H1 (cell line): ENCODE measurements around the gene BNC2. TPM values are rescaled to one million over a fixed set of nuclear protein-coding genes. Genes with fewer than 3 reads are reported as not detected.

Experiments
- CTCF ChIA-PET: fragments of 300-600 bp; sonication (Branson Sonifier 250); formaldehyde crosslinking; loops from one replicate; lab custom pipeline; 2021; ENCODE audit not compliant: partially characterized antibody; lab: Charles Lee
- POLR2A ChIA-PET: fragments of 300-600 bp; sonication (Branson Sonifier 250); formaldehyde crosslinking; loops from one replicate; lab custom pipeline; 2021; ENCODE audit warnings: inconsistent platforms; ENCODE audit not compliant: partially characterized antibody; lab: Charles Lee
- DNase-seq, 2 experiments: peaks; one replicate each; pipeline versions ENCODE4 v3.0.0 to v3.0.0-alpha.2; 2010 to 2022; ENCODE audit warnings: low spot score in 2 of 2, low read depth in 1 of 2, mixed read lengths in 1 of 2
- FAIRE-seq: peaks from 2 replicates; lab custom pipeline; 2011; peaks lifted over from hg19 to GRCh38; lab: Jason Lieb, UNC
- H2AFZ ChIP-seq: 2 replicates; pipeline ENCODE4 v1.8.1; 2012; ENCODE audit warnings: low read length, inconsistent platforms
- H2AK5ac ChIP-seq: 2 replicates; pipeline ENCODE4 v1.6.1; 2013; ENCODE audit warnings: low read depth, low read length
- H2BK120ac ChIP-seq: replicated peaks from 2 replicates; pipeline ENCODE3; 2013; ENCODE audit warnings: low read depth, low read length, inconsistent platforms
- H2BK12ac ChIP-seq: 2 replicates; pipeline ENCODE4 v1.6.1; 2013; ENCODE audit warnings: low read depth, low read length
- H2BK15ac ChIP-seq: 2 replicates; pipeline ENCODE4 v1.6.1; 2013; ENCODE audit warnings: low read length
- H2BK20ac ChIP-seq: 2 replicates; pipeline ENCODE4 v1.6.1; 2013; ENCODE audit warnings: low read length
- H2BK5ac ChIP-seq: 2 replicates; pipeline ENCODE4 v1.6.1; 2013; ENCODE audit warnings: low read depth, low read length
- H3K14ac ChIP-seq: 2 replicates; pipeline ENCODE4 v1.6.1; 2013; ENCODE audit warnings: inconsistent platforms; ENCODE audit not compliant: insufficient read length
- H3K18ac ChIP-seq: 2 replicates; pipeline ENCODE4 v1.6.1; 2013; ENCODE audit warnings: low read length; ENCODE audit errors: extremely low read depth
- H3K23ac ChIP-seq: 2 replicates; pipeline ENCODE4 v1.6.1; 2013; ENCODE audit warnings: inconsistent platforms; ENCODE audit not compliant: insufficient read length
- H3K23me2 ChIP-seq: 2 replicates; pipeline ENCODE4 v1.6.1; 2013; ENCODE audit warnings: low read depth, low read length
- H3K27ac ChIP-seq: 2 replicates; pipeline ENCODE4 v1.6.1; 2011; ENCODE audit warnings: low read depth, low read length, inconsistent platforms
- H3K27me3 ChIP-seq, 4 experiments: replicated peaks in 1 of 4; 1 replicate in 1 of 4; 2 replicates in 3 of 4; pipeline versions ENCODE4 v1.6.1 to v1.8.1; 2011 to 2013; ENCODE audit warnings: low read length in 3 of 4, mild to moderate bottlenecking in 3 of 4, inconsistent platforms in 2 of 4, mixed read lengths in 2 of 4, moderate library complexity in 1 of 4; ENCODE audit not compliant: control insufficient read depth in 3 of 4, insufficient read depth in 3 of 4; ENCODE audit errors: extremely low read depth in 1 of 4
- H3K36me3 ChIP-seq, 4 experiments: 2 replicates each; pipeline versions ENCODE4 v1.6.1 to v1.8.1; 2011 to 2013; ENCODE audit warnings: mild to moderate bottlenecking in 4 of 4, low read length in 3 of 4, moderate library complexity in 2 of 4, control low read depth in 1 of 4, inconsistent platforms in 1 of 4; ENCODE audit not compliant: insufficient read depth in 4 of 4, control insufficient read depth in 2 of 4
- H3K4ac ChIP-seq: replicated peaks from 2 replicates; pipeline ENCODE3; 2013; ENCODE audit warnings: low read length, low read depth, mixed read lengths, inconsistent platforms; ENCODE audit not compliant: insufficient read length
- H3K4me1 ChIP-seq, 4 experiments: replicated peaks in 1 of 4; 1 replicate in 1 of 4; 2 replicates in 3 of 4; pipeline versions ENCODE4 v1.6.1 to v1.8.1; 2011 to 2013; ENCODE audit warnings: low read length in 3 of 4, inconsistent platforms in 2 of 4, mixed read lengths in 1 of 4; ENCODE audit not compliant: insufficient read depth in 4 of 4, control insufficient read depth in 3 of 4
- H3K4me2 ChIP-seq, 2 experiments: 2 replicates each; pipeline versions ENCODE4 v1.6.1 to v1.8.1; 2011 to 2013; ENCODE audit warnings: low read depth in 2 of 2, low read length in 2 of 2, control low read depth in 1 of 2, inconsistent platforms in 1 of 2, mild to moderate bottlenecking in 1 of 2; ENCODE audit not compliant: insufficient read depth in 1 of 2
- H3K4me3 ChIP-seq, 4 experiments: fragments of 200-600, 300-600 bp in 1 of 4; sonication (generic), shearing (Covaris generic), sonication (Bioruptor Twin) in 1 of 4; 2 replicates each; pipeline versions ENCODE4 v1.5.1 to v1.8.1; 2011 to 2016; ENCODE audit warnings: low read length in 4 of 4, low read depth in 3 of 4, control low read depth in 2 of 4, inconsistent platforms in 2 of 4, mild to moderate bottlenecking in 2 of 4, mixed read lengths in 1 of 4, moderate library complexity in 1 of 4; ENCODE audit not compliant: insufficient read depth in 2 of 4; ENCODE audit errors: extremely low read depth in 1 of 4
- H3K56ac ChIP-seq: replicated peaks from 2 replicates; pipeline ENCODE3; 2013; ENCODE audit warnings: low read depth, mild to moderate bottlenecking, mixed read lengths, low read length, inconsistent platforms; ENCODE audit not compliant: insufficient read length
- H3K79me1 ChIP-seq: 2 replicates; pipeline ENCODE4 v1.6.1; 2013; ENCODE audit warnings: low read depth, low read length, control low read depth
- H3K79me2 ChIP-seq, 2 experiments: 2 replicates each; pipeline versions ENCODE4 v1.6.1 to v1.8.1; 2012 to 2013; ENCODE audit warnings: low read length in 2 of 2, mild to moderate bottlenecking in 2 of 2, inconsistent platforms in 1 of 2; ENCODE audit not compliant: insufficient read depth in 2 of 2, control insufficient read depth in 1 of 2
- H3K9ac ChIP-seq, 4 experiments: replicated peaks in 1 of 4; 1 replicate in 1 of 4; 2 replicates in 3 of 4; pipeline versions ENCODE4 v1.6.1 to v1.8.1; 2011 to 2013; ENCODE audit warnings: low read depth in 3 of 4, low read length in 3 of 4, control low read depth in 2 of 4, mild to moderate bottlenecking in 2 of 4, moderate library complexity in 2 of 4, inconsistent platforms in 1 of 4; ENCODE audit errors: extremely low read depth in 1 of 4
- H3K9me3 ChIP-seq, 2 experiments: 2 replicates each; pipeline versions ENCODE4 v1.6.1 to v1.8.1; 2012 to 2013; ENCODE audit warnings: mild to moderate bottlenecking in 2 of 2, moderate library complexity in 2 of 2, control low read depth in 1 of 2, inconsistent platforms in 1 of 2, low read depth in 1 of 2, low read length in 1 of 2, mixed read lengths in 1 of 2; ENCODE audit not compliant: insufficient read depth in 2 of 2
- H4K20me1 ChIP-seq, 2 experiments: replicated peaks in 1 of 2; 2 replicates each; pipeline versions ENCODE3 to v1.8.1; 2011 to 2013; ENCODE audit warnings: inconsistent platforms in 2 of 2, low read length in 2 of 2, mild to moderate bottlenecking in 1 of 2; ENCODE audit not compliant: insufficient read depth in 2 of 2, control insufficient read depth in 1 of 2
- H4K5ac ChIP-seq: 2 replicates; pipeline ENCODE4 v1.6.1; 2013; ENCODE audit warnings: low read length, low read depth, mixed read lengths, inconsistent platforms; ENCODE audit not compliant: insufficient read length
- H4K8ac ChIP-seq: 2 replicates; pipeline ENCODE4 v1.8.0; 2013; ENCODE audit warnings: mild to moderate bottlenecking, moderate library complexity, low read length, inconsistent platforms; ENCODE audit not compliant: insufficient read depth; ENCODE audit errors: extremely low read depth
- H4K91ac ChIP-seq: replicated peaks from 2 replicates; pipeline ENCODE3; 2013; ENCODE audit warnings: low read length, mixed read lengths, inconsistent platforms; ENCODE audit not compliant: insufficient read length
- ASH2L ChIP-seq: fragments of 200-600, 300-600 bp; sonication (generic); IDR thresholded peaks from one replicate; pipeline ENCODE4 v1.7.1; 2017; ENCODE audit warnings: low read length
- CREB1 ChIP-seq: IDR thresholded peaks from 2 replicates; pipeline ENCODE4 v1.6.1; 2012; ENCODE audit warnings: inconsistent platforms
- CTBP2 ChIP-seq: IDR thresholded peaks from 2 replicates; pipeline ENCODE4 v1.7.0; 2011; ENCODE audit warnings: borderline replicate concordance, mild to moderate bottlenecking, moderate library complexity, mixed read lengths, low read length; ENCODE audit not compliant: insufficient read depth, insufficient read length
- E2F6 ChIP-seq: IDR thresholded peaks from 2 replicates; pipeline ENCODE4 v1.6.1; 2012; ENCODE audit warnings: inconsistent platforms
- EGR1 ChIP-seq: IDR thresholded peaks from 2 replicates; pipeline ENCODE4 v1.6.1; 2011; ENCODE audit warnings: low read depth, low read length, borderline replicate concordance
- JUND ChIP-seq: IDR thresholded peaks from 2 replicates; pipeline ENCODE4 v1.6.1; 2011; ENCODE audit warnings: mild to moderate bottlenecking, improper control_type of control experiment, low read length
- MAFK ChIP-seq: IDR thresholded peaks from 2 replicates; pipeline ENCODE4 v1.6.1; 2012; ENCODE audit warnings: low read depth, mild to moderate bottlenecking, improper control_type of control experiment, low read length
- MAX ChIP-seq: IDR thresholded peaks from 2 replicates; pipeline ENCODE4 v1.6.1; 2012; ENCODE audit warnings: inconsistent platforms
- NANOG ChIP-seq: IDR thresholded peaks from 2 replicates; pipeline ENCODE4 v1.6.1; 2011; ENCODE audit warnings: low read length, low read depth, mild to moderate bottlenecking, inconsistent platforms; ENCODE audit not compliant: insufficient read depth, poor library complexity, severe bottlenecking
- RBBP5 ChIP-seq: IDR thresholded peaks from 2 replicates; pipeline ENCODE4 v1.7.1; 2012; ENCODE audit warnings: low read depth, mild to moderate bottlenecking, inconsistent platforms, low read length, moderate library complexity, borderline replicate concordance
- RNF2 ChIP-seq: fragments of 200-900, 300-1000 bp; sonication (generic); IDR thresholded peaks from 2 replicates; pipeline ENCODE4 v1.7.1; 2016; ENCODE audit warnings: borderline replicate concordance, low read depth, mild to moderate bottlenecking, antibody characterized with exemption, low read length; ENCODE audit not compliant: poor library complexity, severe bottlenecking; ENCODE audit errors: missing control alignments
- SP4 ChIP-seq: IDR thresholded peaks from 2 replicates; pipeline ENCODE4 v1.6.1; 2012; ENCODE audit warnings: low read length, inconsistent platforms
- SUZ12 ChIP-seq: fragments of 200-600 bp; sonication (generic); IDR thresholded peaks from 2 replicates; pipeline ENCODE4 v1.6.1; 2012; ENCODE audit warnings: mild to moderate bottlenecking, inconsistent platforms, low read length, moderate library complexity, mixed read lengths
- YY1 ChIP-seq: IDR thresholded peaks from 2 replicates; pipeline ENCODE4 v1.6.1; 2011; ENCODE audit warnings: low read depth, mild to moderate bottlenecking, low read length
- WGBS, 2 experiments: shearing (Covaris generic) in 1 of 2; methylation state at CpG; one replicate each; pipeline versions ENCODE4 v1.1.6 to v1.1.7; 2013 to 2015; ENCODE audit warnings: low lambda C conversion rate in 2 of 2, mixed read lengths in 2 of 2, inconsistent platforms in 1 of 2, low coverage in 1 of 2, missing lambda C conversion rate in 1 of 2; ENCODE audit not compliant: insufficient replicate concordance in 2 of 2, insufficient coverage in 1 of 2, insufficient read length in 1 of 2; ENCODE audit errors: extremely low coverage in 1 of 2, missing lambda C conversion rate in 1 of 2; 5-methylcytosine and 5-hydroxymethylcytosine counted together
- polyA plus RNA-seq, 7 experiments: library from polyadenylated mRNA; depleted of rRNA in 3 of 7; stranded (reverse) in 5 of 7; unstranded in 2 of 7; fragments of >200 nt in 5 of 7; fragments of 200-250 nt in 2 of 7; gene quantifications; 1 replicate in 5 of 7; 2 replicates in 1 of 7; 4 replicates in 1 of 7; pipeline versions ENCODE4 v1.2.1 to v1.2.3, GENCODE V29; 2011 to 2013; ENCODE audit warnings: missing spikeins in 2 of 7, mixed read lengths in 2 of 7
- total RNA-seq: library from RNA; stranded (reverse); fragmentation: NEBNext Ultra II Directional; extraction: Animal tissue kit (Norgen Biotek cat#: 25700); gene quantifications from 2 replicates; pipeline ENCODE4 v1.2.1, GENCODE V29; 2021

BNC2 gene
- total and polyA plus RNA-seq, 2 of the 8 experiments (the other 6 are each of a cell fraction or from before 2014, with no cell fraction given) = 16.0 to 26.8 TPM

GRCh38 chr9:16782490-16782889, 88.0 kb downstream of the BNC2 start:
- no peak overlapping the region for H3K9ac ChIP-seq
- WGBS, 2 experiments = 91% methylated on average over 3 of the region's 3 CpGs; no CpG with 5 or more reads in 1 of the 2 experiments
- no peaks in the 10 kb centered on the region for H3K27me3 ChIP-seq
- H2BK15ac ChIP-seq = no peak overlapping the region
- H2AK5ac ChIP-seq = no peak overlapping the region
- H3K14ac ChIP-seq = no peak overlapping the region
- no peak overlapping the region for H4K91ac ChIP-seq
- H3K4ac ChIP-seq = no peak overlapping the region
- H4K8ac ChIP-seq = no peak overlapping the region
- no peaks in the 10 kb centered on the region for H4K20me1 ChIP-seq
- FAIRE-seq = no peak
- H2BK120ac ChIP-seq = no peak overlapping the region
- no peak overlapping the region for H2BK5ac ChIP-seq
- peaks cover 0 to 27% of the 10 kb centered on the region in 2 experiments; a peak in 1 of 4 replicates for H3K79me2 ChIP-seq
- H2AFZ ChIP-seq = no peak overlapping the region
- no peaks in the 10 kb centered on the region for H3K9me3 ChIP-seq
- no peaks in the 10 kb centered on the region for H3K36me3 ChIP-seq
- H3K4me3 ChIP-seq = no peak overlapping the region
- H2BK12ac ChIP-seq = no peak overlapping the region
- H3K4me2 ChIP-seq = no peak overlapping the region
- H4K5ac ChIP-seq = no peak overlapping the region
- H3K4me1 ChIP-seq = peaks cover 0 to 7% (median 5%) of the 10 kb centered on the region in 4 experiments; a peak in 4 of 7 replicates
- no peaks in the 10 kb centered on the region for H3K79me1 ChIP-seq
- POLR2A ChIA-PET = no interaction called here
- H3K23me2 ChIP-seq = no peaks in the 10 kb centered on the region
- CTCF ChIA-PET = no interaction called here
- H3K23ac ChIP-seq = no peak overlapping the region
- no peak for DNase-seq
- no peak overlapping the region for H3K18ac ChIP-seq
- H3K56ac ChIP-seq = no peak overlapping the region
- no peak overlapping the region for H2BK20ac ChIP-seq
- H3K27ac ChIP-seq = no peak overlapping the region
- no peak for TF ChIP-seq E2F6
- no peak for TF ChIP-seq EGR1
- no peak for TF ChIP-seq CTBP2
- no peak for TF ChIP-seq RBBP5
- no peak for TF ChIP-seq NANOG
- no peak for TF ChIP-seq SUZ12
- no peak for TF ChIP-seq CREB1
- TF ChIP-seq YY1 = no peak
- TF ChIP-seq MAX = no peak
- TF ChIP-seq ASH2L = no peak
- no peak for TF ChIP-seq MAFK
- no peak for TF ChIP-seq SP4
- no peak for TF ChIP-seq JUND
- TF ChIP-seq RNF2 = no peak
